IPS-NIHi7 (cell line): ENCODE data around the gene SLC66A3.

ENCODE experiments used
- DNase-seq: peaks from one replicate; pipeline ENCODE4 v3.0.0; 2012; ENCODE audit warnings: mixed read lengths; ENCODE audit errors: extremely low spot score

Gene SLC66A3

DNA sequence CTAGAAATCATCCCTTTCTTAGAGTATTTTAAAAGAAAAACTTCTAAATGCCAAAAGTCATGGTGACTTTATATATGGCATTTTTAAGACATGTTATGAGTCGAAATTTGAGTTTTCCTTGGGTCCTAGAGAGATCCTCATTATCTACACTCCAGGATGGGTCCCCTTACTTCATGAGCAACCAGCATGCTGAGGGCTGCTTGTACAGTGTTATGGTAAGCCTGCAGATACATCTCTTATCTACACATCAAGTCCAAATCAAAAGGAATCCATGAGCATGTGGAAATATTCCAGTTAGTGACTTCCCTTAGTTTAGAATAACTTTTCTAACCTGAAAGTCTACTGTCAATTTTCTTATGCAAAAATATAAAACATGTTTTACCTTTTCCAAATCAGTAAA is 58.7 kb downstream of the SLC66A3 start:
- DNase-seq = no peak

DNA sequence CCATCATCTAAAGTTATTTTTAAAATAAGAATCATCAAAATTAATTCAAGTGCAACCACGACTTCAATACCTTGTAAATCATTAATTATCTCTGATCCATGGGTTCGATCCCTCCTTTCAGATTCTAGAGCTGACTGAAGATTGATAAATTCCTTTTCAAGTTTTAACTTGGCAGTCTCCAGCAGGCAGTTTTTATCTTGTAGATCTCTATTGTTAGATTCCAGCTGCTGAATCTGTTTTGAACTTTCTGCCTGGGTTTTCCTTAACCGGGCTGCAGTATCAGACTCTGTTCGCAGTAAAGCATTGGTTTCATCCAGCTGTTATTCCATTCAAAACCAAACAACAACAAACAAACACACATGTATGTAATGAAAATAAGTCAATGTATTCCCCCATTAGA is 59.5 kb downstream of the SLC66A3 start:
- DNase-seq = no peak

DNA sequence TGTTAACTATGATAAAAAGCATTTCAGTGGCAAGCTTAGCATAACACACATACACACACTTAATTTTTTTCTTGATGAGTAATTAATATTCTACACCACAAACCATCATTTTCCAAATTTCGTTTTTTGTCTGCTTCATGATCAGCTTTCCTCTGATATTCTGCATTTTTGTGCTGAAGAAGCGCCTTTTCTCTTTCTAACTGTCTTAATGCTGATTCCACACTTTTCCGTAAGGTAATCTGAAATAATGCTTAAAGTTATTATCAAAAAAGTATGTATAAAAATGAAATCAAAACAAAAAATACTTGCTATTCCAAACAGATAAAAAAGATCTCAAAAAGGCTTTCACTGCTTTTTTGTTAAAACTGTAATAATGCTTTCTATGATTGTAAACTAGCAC is 60.1 kb downstream of the SLC66A3 start:
- no peak for DNase-seq

DNA sequence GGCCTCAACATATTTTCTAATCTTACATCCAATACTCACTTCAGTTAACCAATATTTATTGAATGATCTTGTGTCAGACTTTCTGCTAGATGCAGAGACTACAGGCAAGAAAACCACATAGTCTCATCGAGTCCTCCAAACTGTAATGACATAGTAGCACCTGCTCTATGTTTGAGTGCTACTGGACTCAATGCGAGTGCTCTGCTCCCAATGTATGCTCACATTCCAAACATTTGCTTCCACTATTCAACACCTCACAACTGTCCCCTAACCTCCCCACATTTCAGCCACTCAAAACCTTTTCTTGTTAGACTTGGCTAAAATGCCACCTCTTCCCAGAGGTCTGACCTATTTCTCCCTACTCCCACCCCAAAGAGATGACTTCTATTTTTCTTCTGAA is 65.2 kb downstream of the SLC66A3 start:
- no peak for DNase-seq

DNA sequence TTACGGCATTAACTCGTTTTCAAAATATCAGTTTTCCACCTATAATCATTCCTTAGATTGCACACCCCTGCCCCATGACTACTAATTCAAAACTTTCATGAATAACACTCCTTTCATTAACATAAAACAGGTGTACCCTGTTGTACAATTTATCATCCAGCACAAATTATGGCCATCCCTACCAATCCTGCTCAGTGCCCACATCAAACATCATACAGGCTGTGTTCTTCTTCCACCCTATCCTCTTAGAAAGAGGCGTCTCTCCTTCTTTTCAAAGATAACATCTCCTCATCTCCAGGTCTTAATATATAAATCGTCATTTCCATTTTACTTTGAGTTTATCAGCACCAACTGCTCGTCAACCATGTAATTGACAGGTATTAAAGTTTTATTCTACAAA is 67.6 kb downstream of the SLC66A3 start:
- no peak for DNase-seq

DNA sequence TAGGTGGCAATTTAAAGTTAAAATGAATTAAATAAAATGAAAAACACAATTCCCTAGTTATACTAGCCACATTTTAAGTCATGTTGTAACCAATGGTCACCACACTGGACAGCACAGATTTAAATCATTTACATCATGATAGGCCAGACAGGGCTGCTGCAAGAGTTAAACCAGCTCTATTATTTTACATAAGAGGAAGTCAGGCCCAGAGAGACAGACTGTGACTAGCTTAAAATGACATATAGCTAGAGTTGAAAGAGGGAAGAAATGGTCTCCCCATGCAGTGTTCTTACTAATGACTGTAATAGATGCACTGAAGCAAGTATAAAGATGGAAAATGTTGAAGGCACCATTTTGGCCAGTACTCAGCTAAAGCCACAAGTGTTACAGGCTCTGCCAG is 69.6 kb downstream of the SLC66A3 start:
- no peak for DNase-seq

DNA sequence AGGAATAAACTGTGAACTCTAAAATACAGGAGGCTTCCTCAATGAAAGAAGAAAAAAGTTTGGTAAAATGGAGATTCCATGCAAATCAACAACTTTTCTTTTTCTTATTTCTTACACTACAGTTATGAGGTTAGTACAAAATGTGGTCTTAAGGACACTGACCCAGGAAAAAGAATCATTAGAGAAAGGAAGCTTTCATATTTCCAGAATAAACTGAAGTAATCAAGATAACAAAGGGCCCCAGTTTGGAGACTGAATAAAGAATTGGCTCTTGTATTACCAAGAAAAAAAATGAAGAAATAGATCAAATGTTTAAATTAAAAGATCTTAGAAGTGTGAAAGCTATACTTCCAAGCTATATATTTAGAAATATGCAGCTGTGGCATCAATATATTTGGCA is 72.3 kb downstream of the SLC66A3 start:
- DNase-seq = no peak
